ENCODE measurements around the gene C20orf173.
A peak's percentile ranks its signal among the peaks of the same experiment; 100 is the strongest.
"Not testable (repeated sequence)": the region's sequence is repeated elsewhere in the genome, so short reads cannot be mapped to it uniquely, and the experiment has no call there.

Gene C20orf173

GRCh38 chr20:35547329-35547728 lies 17.9 kb upstream of the C20orf173 start:
- Histone ChIP-seq H3K4me1 (ENCODE audit: insufficient read depth, low read length) (0 out of 2 replicates have a peak, but pooled peaks cover 4% of the 10 kb centered on the region), H3K4me3 (ENCODE audit: low read length) (no peak overlapping the region), H3K27me3 (ENCODE audit: insufficient read depth, low read length) (no peaks in the 10 kb centered on the region), H3K9me3 (ENCODE audit: insufficient read depth, low read depth, low read length) (no peaks in the 10 kb centered on the region), H3K27ac (ENCODE audit: low read depth, low read length) (no peak overlapping the region), H3K9ac (ENCODE audit: low read depth, low read length) (no peak overlapping the region), H3K36me3 (ENCODE audit: insufficient read depth, low read length) (peaks cover 81% of the 10 kb centered on the region)
- WGBS = 95% methylated on average over 8 of the region's 9 CpGs

DNA sequence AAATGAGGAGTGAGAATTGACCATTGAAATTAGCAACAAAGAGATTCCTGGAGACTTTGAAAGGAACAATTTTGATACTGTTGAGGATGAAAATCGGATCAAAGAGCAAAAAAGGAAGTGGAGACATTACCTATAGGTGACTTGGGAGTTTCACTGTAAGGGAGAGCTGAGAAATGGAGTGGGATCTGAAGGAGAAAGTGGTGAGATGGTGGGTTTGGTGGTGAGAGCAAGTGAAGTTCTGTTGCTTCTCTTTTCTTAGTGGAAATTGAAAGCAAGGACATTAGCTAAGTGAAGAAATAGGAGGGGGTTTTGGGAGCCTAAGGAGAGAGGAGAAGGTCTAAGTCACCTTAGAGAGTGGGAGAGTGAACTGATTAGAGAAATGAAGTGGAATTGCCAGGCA lies 16.7 kb upstream of the C20orf173 start:
- Histone ChIP-seq H3K4me3 (ENCODE audit: low read length) (no peak overlapping the region), H3K27ac (ENCODE audit: low read depth, low read length) (no peak overlapping the region), H3K9me3 (ENCODE audit: insufficient read depth, low read depth, low read length) (no peaks in the 10 kb centered on the region), H3K27me3 (ENCODE audit: insufficient read depth, low read length) (no peaks in the 10 kb centered on the region), H3K9ac (ENCODE audit: low read depth, low read length) (no peak overlapping the region), H3K36me3 (ENCODE audit: insufficient read depth, low read length) (peaks cover 69% of the 10 kb centered on the region), H3K4me1 (ENCODE audit: insufficient read depth, low read length) (peaks cover 8% of the 10 kb centered on the region; the same call in 1 of the 2 replicates)
- WGBS = 84% methylated on average over 1 of the region's 1 CpG

DNA sequence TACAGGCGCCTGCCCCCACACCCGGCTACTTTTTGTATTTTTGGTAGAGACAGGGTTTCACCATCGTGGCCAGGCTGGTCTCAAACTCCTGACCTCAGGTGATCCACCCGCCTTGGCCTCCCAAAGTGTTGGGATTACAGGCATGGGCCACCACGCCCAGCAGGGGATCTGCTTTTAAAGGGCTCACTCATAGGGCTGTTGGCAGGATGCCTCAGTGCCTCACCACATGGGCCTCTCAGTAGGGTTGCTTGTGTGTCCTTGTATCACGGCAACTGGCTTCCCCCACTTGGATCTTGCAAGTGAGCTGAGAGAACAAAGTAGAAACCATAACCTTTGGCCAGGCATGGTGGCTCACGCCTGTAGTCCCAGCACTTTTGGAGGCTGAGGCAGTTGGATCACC lies 15.5 kb upstream of the C20orf173 start:
- H3K36me3 ChIP-seq (ENCODE audit: insufficient read depth, low read length) = peaks cover 60% of the 10 kb centered on the region
- H3K9me3 ChIP-seq (ENCODE audit: insufficient read depth, low read depth, low read length); H3K4me3 ChIP-seq (ENCODE audit: low read length); H3K27ac ChIP-seq (ENCODE audit: low read depth, low read length); H3K27me3 ChIP-seq (ENCODE audit: insufficient read depth, low read length); H3K9ac ChIP-seq (ENCODE audit: low read depth, low read length): not testable (repeated sequence)
- WGBS = 93% methylated on average over 7 of the region's 7 CpGs
- H3K4me1 ChIP-seq (ENCODE audit: insufficient read depth, low read length) = peaks cover 13% of the 10 kb centered on the region; the same call in 1 of the 2 replicates

DNA sequence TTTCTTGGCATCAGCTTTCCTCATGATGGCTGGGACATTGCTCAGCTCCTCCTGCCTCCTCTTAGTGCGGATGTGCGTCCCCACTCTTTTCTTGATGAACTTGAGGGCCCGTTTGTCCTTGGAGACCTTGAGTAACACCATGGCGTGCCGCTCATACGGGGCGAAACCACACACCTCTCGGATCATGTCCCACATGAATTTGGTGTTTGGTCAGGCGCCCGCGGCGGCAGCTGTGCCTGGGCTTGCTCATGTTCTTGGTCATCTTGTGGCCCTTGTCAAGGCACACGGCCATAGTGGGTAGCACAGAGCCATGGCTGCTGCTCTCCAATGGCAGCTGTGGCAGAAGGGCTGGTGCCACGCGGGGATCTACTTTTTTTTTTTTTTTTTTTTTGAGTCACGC lies 15.0 kb upstream of the C20orf173 start:
- no peaks in the 10 kb centered on the region for H3K27me3 ChIP-seq (ENCODE audit: insufficient read depth, low read length)
- no peak overlapping the region for H3K9ac ChIP-seq (ENCODE audit: low read depth, low read length)
- WGBS = 94% methylated on average over 16 of the region's 16 CpGs
- peaks cover 13% of the 10 kb centered on the region; the same call in 1 of the 2 replicates for H3K4me1 ChIP-seq (ENCODE audit: insufficient read depth, low read length)
- H3K4me3 ChIP-seq (ENCODE audit: low read length) = no peak overlapping the region
- H3K9me3 ChIP-seq (ENCODE audit: insufficient read depth, low read depth, low read length) = no peaks in the 10 kb centered on the region
- H3K36me3 ChIP-seq (ENCODE audit: insufficient read depth, low read length) = peaks cover 56% of the 10 kb centered on the region
- no peak overlapping the region for H3K27ac ChIP-seq (ENCODE audit: low read depth, low read length)

DNA sequence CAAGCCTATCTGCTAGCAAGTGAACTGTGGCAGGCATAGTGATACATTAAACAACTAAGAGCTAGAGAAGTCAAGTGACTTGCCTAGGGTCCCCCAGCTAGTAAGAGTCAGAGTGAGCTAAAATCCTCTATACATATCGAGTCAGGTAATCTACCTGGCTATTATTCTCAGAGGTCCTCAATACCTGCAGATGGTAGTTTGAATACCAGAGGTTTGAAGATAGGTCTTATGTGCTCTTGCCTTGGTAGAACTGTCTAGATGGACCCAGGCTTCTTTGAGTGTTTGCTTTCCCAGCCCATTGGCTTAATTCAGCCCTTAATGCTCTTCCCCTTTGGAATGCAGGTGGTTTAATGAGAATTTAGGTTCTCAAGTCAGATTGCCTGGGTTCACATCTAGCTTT lies 13.5 kb upstream of the C20orf173 start:
- Histone ChIP-seq H3K27ac (ENCODE audit: low read depth, low read length) (no peak overlapping the region), H3K36me3 (ENCODE audit: insufficient read depth, low read length) (peaks cover 41% of the 10 kb centered on the region), H3K4me3 (ENCODE audit: low read length) (peak overlapping the region; percentile 85), H3K9me3 (ENCODE audit: insufficient read depth, low read depth, low read length) (no peaks in the 10 kb centered on the region), H3K27me3 (ENCODE audit: insufficient read depth, low read length) (no peaks in the 10 kb centered on the region), H3K9ac (ENCODE audit: low read depth, low read length) (no peak overlapping the region), H3K4me1 (ENCODE audit: insufficient read depth, low read length) (peaks cover 13% of the 10 kb centered on the region; the same call in 1 of the 2 replicates)
- WGBS = 100% methylated on average over 1 of the region's 1 CpG

- Histone ChIP-seq H3K27ac (ENCODE audit: low read depth, low read length) (peak within 1 kb of the TSS; percentile 95), H3K4me1 (ENCODE audit: insufficient read depth, low read length) (peaks cover 13% of the 10 kb centered on the region; the same call in 1 of the 2 replicates), H3K36me3 (ENCODE audit: insufficient read depth, low read length) (peaks cover 32% of the 10 kb centered on the region), H3K27me3 (ENCODE audit: insufficient read depth, low read length) (no peaks in the 10 kb centered on the region), H3K4me3 (ENCODE audit: low read length) (peak within 1 kb of the TSS; percentile 85), H3K9ac (ENCODE audit: low read depth, low read length) (peak within 1 kb of the TSS; percentile 88), H3K9me3 (ENCODE audit: insufficient read depth, low read depth, low read length) (no peaks in the 10 kb centered on the region)
- 3% methylated on average over 57 of the region's 57 CpGs for WGBS
These were observed 12.6 kb upstream of the C20orf173 start, which contains the start of gene ERGIC3 for GRCh38 chr20:35541783-35542662. Gene ERGIC3, plus strand, starts transcription at chr20:35542078. Its CDS starts 20 bp downstream, at chr20:35542098.

GRCh38 chr20:35541118-35541782 lies 11.8 kb upstream of the C20orf173 start:
- peak overlapping the region; percentile 46; the same call in 1 of the 2 replicates for H3K9ac ChIP-seq (ENCODE audit: low read depth, low read length)
- H3K9me3 ChIP-seq (ENCODE audit: insufficient read depth, low read depth, low read length) = no peaks in the 10 kb centered on the region
- H3K4me1 ChIP-seq (ENCODE audit: insufficient read depth, low read length) = peaks cover 13% of the 10 kb centered on the region; the same call in 1 of the 2 replicates
- H3K27me3 ChIP-seq (ENCODE audit: insufficient read depth, low read length) = no peaks in the 10 kb centered on the region
- peak overlapping the region; percentile 36; the same call in 1 of the 2 replicates for H3K27ac ChIP-seq (ENCODE audit: low read depth, low read length)
- peak overlapping the region; percentile 85 for H3K4me3 ChIP-seq (ENCODE audit: low read length)
- H3K36me3 ChIP-seq (ENCODE audit: insufficient read depth, low read length) = peaks cover 24% of the 10 kb centered on the region
- 10% methylated on average over 13 of the region's 13 CpGs for WGBS

DNA sequence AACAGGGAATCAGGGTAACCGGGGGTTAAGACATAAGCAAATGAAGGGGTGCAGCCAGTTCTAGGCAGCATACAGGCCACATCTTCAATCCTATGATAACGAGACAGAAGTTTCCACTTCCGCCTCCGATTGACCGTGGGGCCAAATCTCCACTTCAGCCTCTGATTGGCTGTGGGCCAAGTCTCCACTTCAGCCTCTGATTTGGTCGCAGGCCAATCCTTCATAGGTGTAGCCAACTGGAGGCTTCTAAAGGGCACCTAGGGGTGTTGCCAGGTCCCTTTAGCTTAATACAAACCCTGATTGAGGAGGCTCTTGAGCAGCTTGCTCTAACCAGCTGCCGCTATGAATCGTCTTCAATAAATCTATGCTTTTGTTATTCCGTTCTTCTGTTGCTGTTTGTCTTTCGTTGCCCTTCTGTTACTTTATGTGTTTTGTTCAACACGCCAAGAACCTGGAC lies 10.3 kb upstream of the C20orf173 start:
- Histone ChIP-seq H3K4me3 (ENCODE audit: low read length) (peak overlapping the region; percentile 46), H3K4me1 (ENCODE audit: insufficient read depth, low read length) (peaks cover 13% of the 10 kb centered on the region; the same call in 1 of the 2 replicates), H3K36me3 (ENCODE audit: insufficient read depth, low read length) (peaks cover 15% of the 10 kb centered on the region), H3K9me3 (ENCODE audit: insufficient read depth, low read depth, low read length) (no peaks in the 10 kb centered on the region), H3K27me3 (ENCODE audit: insufficient read depth, low read length) (no peaks in the 10 kb centered on the region), H3K9ac (ENCODE audit: low read depth, low read length) (peak overlapping the region; percentile 45), H3K27ac (ENCODE audit: low read depth, low read length) (no peak overlapping the region; the same call in 1 of the 2 replicates)
- 66% methylated on average over 11 of the region's 11 CpGs for WGBS

- no peaks in the 10 kb centered on the region for H3K9me3 ChIP-seq (ENCODE audit: insufficient read depth, low read depth, low read length)
- no peak overlapping the region for H3K9ac ChIP-seq (ENCODE audit: low read depth, low read length)
- no peak overlapping the region for H3K27ac ChIP-seq (ENCODE audit: low read depth, low read length)
- 92% methylated on average over 12 of the region's 12 CpGs for WGBS
- no peak overlapping the region for H3K4me3 ChIP-seq (ENCODE audit: low read length)
- H3K4me1 ChIP-seq (ENCODE audit: insufficient read depth, low read length) = no peaks in the 10 kb centered on the region
- no peaks in the 10 kb centered on the region for H3K27me3 ChIP-seq (ENCODE audit: insufficient read depth, low read length)
- no peaks in the 10 kb centered on the region for H3K36me3 ChIP-seq (ENCODE audit: insufficient read depth, low read length)
These were observed 2.2 kb downstream of the C20orf173 start for GRCh38 chr20:35527122-35527769.

DNA sequence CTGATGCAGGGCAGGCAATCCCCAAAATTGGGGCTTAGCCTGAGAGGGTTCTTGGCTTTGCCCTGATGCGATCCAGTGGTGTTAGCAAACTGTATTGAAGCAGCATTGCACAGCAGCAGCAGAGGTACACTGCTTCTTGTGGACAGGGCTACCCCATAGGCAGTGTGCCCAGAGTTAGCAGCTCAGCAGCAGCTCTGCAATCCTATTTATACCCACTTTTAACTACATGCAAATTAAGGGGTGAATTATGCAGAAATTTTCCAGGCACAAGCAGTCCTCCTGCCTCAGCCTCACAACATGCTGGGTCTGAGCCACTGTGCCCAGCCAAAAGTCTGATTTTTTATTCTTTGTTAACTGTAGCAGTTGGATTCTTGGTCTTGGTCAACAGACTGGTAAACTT lies 3.8 kb downstream of the C20orf173 start:
- Histone ChIP-seq H3K4me3 (ENCODE audit: low read length) (no peak overlapping the region), H3K36me3 (ENCODE audit: insufficient read depth, low read length) (no peaks in the 10 kb centered on the region), H3K9me3 (ENCODE audit: insufficient read depth, low read depth, low read length) (no peaks in the 10 kb centered on the region), H3K27ac (ENCODE audit: low read depth, low read length) (no peak overlapping the region), H3K27me3 (ENCODE audit: insufficient read depth, low read length) (no peaks in the 10 kb centered on the region), H3K9ac (ENCODE audit: low read depth, low read length) (no peak overlapping the region), H3K4me1 (ENCODE audit: insufficient read depth, low read length) (no peaks in the 10 kb centered on the region)
- WGBS = 95% methylated on average over 1 of the region's 1 CpG

Measured in HUES64 (cell line).